ENCODE measurements around the gene HAUS5.
A peak's percentile ranks its signal among the peaks of the same experiment; 100 is the strongest.

The HAUS5 gene

GRCh38 chr19:35628565-35629331 lies 16.2 kb downstream of the HAUS5 start, which contains the start of gene RBM42:
TSS of gene RBM42 (plus strand) at chr19:35629036. CDS start at chr19:35629154, 118 bp downstream.
- H3K4me3 ChIP-seq (ENCODE audit: low read depth, low read length) = peak within 1 kb of the TSS; percentile 96
- DNase-seq (ENCODE audit: low read depth) = peak; percentile 99

GRCh38 chr19:35629332-35629633 lies 16.7 kb downstream of the HAUS5 start:
- DNase-seq (ENCODE audit: low read depth) = no peak
- peak overlapping the region; percentile 96 for H3K4me3 ChIP-seq (ENCODE audit: low read depth, low read length)
- TF ChIP-seq CTCF (conservative IDR thresholded peaks at IDR 0.05; ENCODE audit: low read depth, low read length) = no peak

More at GRCh38 chr19:35628565-35629331, 16.2 kb downstream of the HAUS5 start, which contains the start of gene RBM42:
- TF ChIP-seq CTCF (conservative IDR thresholded peaks at IDR 0.05; ENCODE audit: low read depth, low read length) = no peak

DNA sequence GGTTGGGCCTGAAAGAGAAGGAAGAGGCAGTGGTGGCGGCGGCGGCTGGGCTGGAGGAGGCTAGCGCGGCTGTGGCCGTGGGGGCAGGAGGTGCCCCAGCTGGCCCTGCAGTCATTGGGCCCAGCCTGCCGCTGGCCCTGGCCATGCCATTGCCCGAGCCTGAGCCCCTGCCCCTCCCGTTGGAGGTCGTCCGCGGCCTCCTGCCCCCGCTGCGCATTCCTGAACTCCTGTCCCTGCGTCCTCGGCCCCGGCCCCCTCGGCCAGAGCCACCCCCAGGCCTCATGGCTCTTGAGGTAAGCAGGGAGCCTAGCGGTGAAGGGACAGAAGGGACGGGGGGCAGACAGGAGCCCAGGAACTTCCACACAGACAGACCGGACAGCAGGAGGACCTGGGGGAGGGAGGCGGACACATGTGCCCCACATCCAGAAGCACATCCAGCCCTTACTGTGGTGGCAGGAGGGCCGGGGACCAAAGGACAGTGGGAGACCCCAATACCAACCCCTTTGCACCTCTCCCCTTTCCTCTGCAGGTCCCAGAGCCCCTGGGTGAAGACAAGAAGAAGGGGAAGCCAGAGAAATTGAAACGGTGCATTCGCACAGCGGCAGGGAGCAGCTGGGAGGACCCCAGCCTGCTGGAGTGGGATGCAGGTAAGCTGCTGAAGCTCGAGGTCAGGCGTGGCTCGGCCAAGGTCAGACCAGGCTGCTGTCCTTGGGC lies 21.3 kb downstream of the HAUS5 start:
- no peak for TF ChIP-seq CTCF (conservative IDR thresholded peaks at IDR 0.05; ENCODE audit: low read depth, low read length)
- DNase-seq (ENCODE audit: low read depth) = no peak
- H3K4me3 ChIP-seq (ENCODE audit: low read depth, low read length) = no peak overlapping the region

GRCh38 chr19:35636651-35637050 lies 24.1 kb downstream of the HAUS5 start:
- no peak for DNase-seq (ENCODE audit: low read depth)
- no peak overlapping the region for H3K4me3 ChIP-seq (ENCODE audit: low read depth, low read length)
- TF ChIP-seq CTCF (conservative IDR thresholded peaks at IDR 0.05; ENCODE audit: low read depth, low read length) = no peak

- H3K4me3 ChIP-seq (ENCODE audit: low read depth, low read length) = no peak overlapping the region
- no peak for TF ChIP-seq CTCF (conservative IDR thresholded peaks at IDR 0.05; ENCODE audit: low read depth, low read length)
- DNase-seq (ENCODE audit: low read depth) = no peak
Observed at GRCh38 chr19:35637165-35637564, 24.6 kb downstream of the HAUS5 start.

GRCh38 chr19:35639321-35639639 lies 26.7 kb downstream of the HAUS5 start:
- no peak for DNase-seq (ENCODE audit: low read depth)

More at GRCh38 chr19:35639321-35639639, 26.7 kb downstream of the HAUS5 start:
- H3K4me3 ChIP-seq (ENCODE audit: low read depth, low read length) = no peak overlapping the region
- no peak for TF ChIP-seq CTCF (conservative IDR thresholded peaks at IDR 0.05; ENCODE audit: low read depth, low read length)

All from choroid plexus epithelial cell (primary cell).